PC-9 (cell line): ENCODE measurements around the gene SLC38A9. TPM values are rescaled to one million over a fixed set of nuclear protein-coding genes. Genes with fewer than 3 reads are reported as not detected.

Experiments
- BruUV-seq: library from RNA; stranded (reverse); fragments of 400-500 nt; replicated peaks from 2 replicates; lab custom pipeline; 2021; lab: Mats Ljungman, UMichigan
- CTCF ChIA-PET: fragments of 300-600 bp; sonication (Branson Sonifier 250); formaldehyde crosslinking; loops from one replicate; lab custom pipeline; 2022; ENCODE audit warnings: antibody characterized with exemption; lab: Charles Lee
- POLR2A ChIA-PET: fragments of 300-600 bp; sonication (Branson Sonifier 250); formaldehyde crosslinking; loops from one replicate; lab custom pipeline; 2022; ENCODE audit warnings: antibody characterized with exemption; ENCODE audit not compliant: unreplicated experiment; lab: Charles Lee
- DNase-seq, 2 experiments: peaks; one replicate each; pipeline versions ENCODE4 v3.0.0 to v3.0.0-alpha.2; 2015 to 2022; ENCODE audit warnings: mixed read lengths in 1 of 2
- H2AFZ ChIP-seq: fragments of 200-600 bp; sonication (generic); 2 replicates; pipeline ENCODE4 v1.8.1; 2017; ENCODE audit warnings: antibody characterized with exemption
- H3F3A ChIP-seq: fragments of 200-600 bp; sonication (generic); 2 replicates; pipeline ENCODE4 v1.8.1; 2017; ENCODE audit warnings: antibody characterized with exemption, mild to moderate bottlenecking, low read depth; ENCODE audit not compliant: insufficient read depth
- H3K27ac ChIP-seq: fragments of 200-600 bp; sonication (generic); 2 replicates; pipeline ENCODE4 v1.6.1; 2016; ENCODE audit warnings: mixed run types
- H3K27me3 ChIP-seq: fragments of 200-600 bp; sonication (generic); 2 replicates; pipeline ENCODE4 v1.6.1; 2016; ENCODE audit warnings: low read depth, mixed run types; ENCODE audit not compliant: insufficient read depth
- H3K36me3 ChIP-seq: fragments of 200-600 bp; sonication (generic); 2 replicates; pipeline ENCODE4 v1.6.1; 2016; ENCODE audit warnings: low read depth, mixed run types
- H3K4me1 ChIP-seq: fragments of 200-600 bp; sonication (generic); replicated peaks from 2 replicates; pipeline ENCODE4 v1.6.1; 2016; ENCODE audit warnings: mixed run types; ENCODE audit not compliant: insufficient read depth
- H3K4me2 ChIP-seq: fragments of 200-600 bp; sonication (generic); 2 replicates; pipeline ENCODE4 v1.6.1; 2017; ENCODE audit warnings: mixed run types
- H3K4me3 ChIP-seq: fragments of 200-600 bp; sonication (generic); 2 replicates; pipeline ENCODE4 v1.6.1; 2016; ENCODE audit warnings: mixed run types
- H3K79me2 ChIP-seq: fragments of 200-600 bp; sonication (generic); 2 replicates; pipeline ENCODE4 v1.6.1; 2017; ENCODE audit warnings: low read depth, mixed run types
- H3K9me2 ChIP-seq: fragments of 200-600 bp; sonication (generic); 2 replicates; pipeline ENCODE4 v1.8.1; 2017; ENCODE audit warnings: mild to moderate bottlenecking; ENCODE audit not compliant: insufficient read depth
- H3K9me3 ChIP-seq: fragments of 200-600 bp; sonication (generic); 2 replicates; pipeline ENCODE4 v1.8.1; 2016; ENCODE audit warnings: low read depth; ENCODE audit not compliant: insufficient read depth
- H4K20me1 ChIP-seq: fragments of 200-600 bp; sonication (generic); 2 replicates; pipeline ENCODE4 v1.8.1; 2017; ENCODE audit not compliant: insufficient read depth
- EZH2 ChIP-seq: fragments of 200-600 bp; sonication (generic); IDR thresholded peaks from 2 replicates; pipeline ENCODE4 v1.8.0; 2017; ENCODE audit warnings: antibody characterized with exemption, low read depth
- intact Hi-C: fragments of 100-400 bp; cut with micrococcal nuclease; formaldehyde crosslinking; loops from one replicate; pipeline ENCODE4 v1.10.0; 2022; ENCODE audit not compliant: unreplicated experiment
- total RNA-seq: library from RNA; stranded (reverse); gene quantifications from 2 replicates; pipeline ENCODE4 v1.2.3, GENCODE V29; 2021
- TF ChIP-seq, protein P1 (sequence below): fragments of 200-600 bp; sonication (generic); conservative IDR thresholded peaks from 2 replicates; pipeline ENCODE4 v1.6.1; 2017; ENCODE audit warnings: mixed run types, antibody characterized with exemption, mild to moderate bottlenecking, moderate library complexity

SLC38A9 gene
- total RNA-seq, 1 experiment from 2014 or later: 26.6 TPM

DNA sequence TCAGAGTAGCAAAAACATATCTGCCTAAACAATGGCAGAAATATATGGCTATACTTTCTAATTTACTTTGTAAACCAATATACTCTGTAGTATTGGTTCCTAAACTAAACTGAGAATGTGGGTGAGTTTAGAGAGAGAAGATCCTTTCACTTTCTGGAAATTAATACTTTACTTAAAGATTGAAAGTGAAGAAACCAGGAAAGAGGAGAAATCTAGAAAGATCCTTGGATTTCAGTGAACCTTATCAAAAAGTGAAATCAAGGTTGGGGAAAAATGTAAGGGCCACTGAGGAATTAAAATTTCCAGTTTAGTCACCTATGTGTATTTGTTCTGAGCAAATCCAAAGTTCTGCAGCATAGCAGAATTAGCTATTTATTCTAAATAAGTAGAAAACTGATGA, 5.9 kb downstream of the SLC38A9 start:
- H3K4me3 ChIP-seq: no peak overlapping the region
- H3K27me3 ChIP-seq: no peaks in the 10 kb centered on the region
- no peak overlapping the region for H2AFZ ChIP-seq
- peaks cover 4% of the 10 kb centered on the region; the same call in 1 of the 2 replicates for H3K4me1 ChIP-seq
- no peaks in the 10 kb centered on the region for H3K9me3 ChIP-seq
- peaks cover 7% of the 10 kb centered on the region; the same call in 1 of the 2 replicates for H3K79me2 ChIP-seq
- H4K20me1 ChIP-seq: no peaks in the 10 kb centered on the region
- no TSS peak for BruUV-seq
- TF ChIP-seq EZH2: no peak
- TF ChIP-seq, protein P1, sequence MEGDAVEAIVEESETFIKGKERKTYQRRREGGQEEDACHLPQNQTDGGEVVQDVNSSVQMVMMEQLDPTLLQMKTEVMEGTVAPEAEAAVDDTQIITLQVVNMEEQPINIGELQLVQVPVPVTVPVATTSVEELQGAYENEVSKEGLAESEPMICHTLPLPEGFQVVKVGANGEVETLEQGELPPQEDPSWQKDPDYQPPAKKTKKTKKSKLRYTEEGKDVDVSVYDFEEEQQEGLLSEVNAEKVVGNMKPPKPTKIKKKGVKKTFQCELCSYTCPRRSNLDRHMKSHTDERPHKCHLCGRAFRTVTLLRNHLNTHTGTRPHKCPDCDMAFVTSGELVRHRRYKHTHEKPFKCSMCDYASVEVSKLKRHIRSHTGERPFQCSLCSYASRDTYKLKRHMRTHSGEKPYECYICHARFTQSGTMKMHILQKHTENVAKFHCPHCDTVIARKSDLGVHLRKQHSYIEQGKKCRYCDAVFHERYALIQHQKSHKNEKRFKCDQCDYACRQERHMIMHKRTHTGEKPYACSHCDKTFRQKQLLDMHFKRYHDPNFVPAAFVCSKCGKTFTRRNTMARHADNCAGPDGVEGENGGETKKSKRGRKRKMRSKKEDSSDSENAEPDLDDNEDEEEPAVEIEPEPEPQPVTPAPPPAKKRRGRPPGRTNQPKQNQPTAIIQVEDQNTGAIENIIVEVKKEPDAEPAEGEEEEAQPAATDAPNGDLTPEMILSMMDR: no peak
- intact Hi-C loops: no loop called here
- no peak for DNase-seq
- H3K9me2 ChIP-seq: no peaks in the 10 kb centered on the region; the same call in 1 of the 2 replicates
- no peak overlapping the region for H3K27ac ChIP-seq
- ChIA-PET CTCF (no interaction called here), POLR2A (no interaction called here)
- no peak overlapping the region for H3K4me2 ChIP-seq
- H3K36me3 ChIP-seq: 0 out of 2 replicates have a peak, but pooled peaks cover 7% of the 10 kb centered on the region
- no peaks in the 10 kb centered on the region for H3F3A ChIP-seq

GRCh38 chr5:55702598-55703345, 9.4 kb downstream of the SLC38A9 start:
- intact Hi-C loops: no loop called here
- no peak for DNase-seq
- Histone ChIP-seq H3K79me2 (no peaks in the 10 kb centered on the region), H3K4me2 (no peak overlapping the region), H3K36me3 (0 out of 2 replicates have a peak, but pooled peaks cover 7% of the 10 kb centered on the region), H3K4me1 (no peaks in the 10 kb centered on the region), H3K27ac (no peak overlapping the region), H2AFZ (no peak overlapping the region), H3F3A (no peaks in the 10 kb centered on the region), H3K27me3 (no peaks in the 10 kb centered on the region), H3K4me3 (no peak overlapping the region), H3K9me2 (no peaks in the 10 kb centered on the region; the same call in 1 of the 2 replicates), H3K9me3 (no peaks in the 10 kb centered on the region), H4K20me1 (no peaks in the 10 kb centered on the region)
- TF ChIP-seq, protein P1: no peak
- TF ChIP-seq EZH2: no peak
- ChIA-PET CTCF (no interaction called here), POLR2A (interaction anchor here (0.6 kb wide), 1 partner anchor 102 kb away, joined by 38 read pairs; no protein-coding TSS in a partner anchor)
- BruUV-seq: no TSS peak

- intact Hi-C loops: no loop called here
- POLR2A ChIA-PET: no interaction called here
- CTCF ChIA-PET: no interaction called here
- Histone ChIP-seq H3K79me2 (no peaks in the 10 kb centered on the region), H3F3A (peaks cover 3% of the 10 kb centered on the region; the same call in 1 of the 2 replicates), H4K20me1 (no peaks in the 10 kb centered on the region), H2AFZ (no peak overlapping the region), H3K27me3 (no peaks in the 10 kb centered on the region), H3K4me2 (no peak overlapping the region), H3K36me3 (0 out of 2 replicates have a peak, but pooled peaks cover 10% of the 10 kb centered on the region), H3K27ac (no peak overlapping the region), H3K9me3 (no peaks in the 10 kb centered on the region), H3K4me1 (no peaks in the 10 kb centered on the region), H3K9me2 (no peaks in the 10 kb centered on the region; the same call in 1 of the 2 replicates), H3K4me3 (no peak overlapping the region)
- BruUV-seq: no TSS peak
- TF ChIP-seq, protein P1: no peak
- no peak for TF ChIP-seq EZH2
- DNase-seq: no peak
Measured at GRCh38 chr5:55701462-55702103, 10.5 kb downstream of the SLC38A9 start.
